MCF 10A (cell line): ENCODE measurements around the gene RXRG. TPM values are rescaled to one million over a fixed set of nuclear protein-coding genes. Genes with fewer than 3 reads are reported as not detected.

Source experiments
- BruUV-seq: library from RNA; stranded (reverse); fragments of 400-500 nt; replicated peaks from 2 replicates; lab custom pipeline; 2021; lab: Mats Ljungman, UMichigan
- CTCF ChIA-PET: fragments of 300-600 bp; sonication (Branson Sonifier 250); formaldehyde crosslinking; extraction: SDS; loops from one replicate; lab custom pipeline; 2021; ENCODE audit warnings: antibody characterized with exemption, inconsistent platforms; lab: Yijun Ruan, JAX
- POLR2A ChIA-PET: fragments of 300-600, 350-650 bp; sonication (Branson Sonifier 250); formaldehyde crosslinking; extraction: SDS; loops from one replicate; lab custom pipeline; 2020; ENCODE audit warnings: antibody characterized with exemption, inconsistent platforms; lab: Yijun Ruan, JAX
- DNase-seq: peaks from one replicate; pipeline ENCODE4 v3.0.0-alpha.2; 2018; ENCODE audit not compliant: unreplicated experiment
- H3K27ac Mint-ChIP-seq: one replicate; pipeline ENCODE4 v1.8.0; 2022; ENCODE audit warnings: mild to moderate bottlenecking, low read depth, mixed read lengths; ENCODE audit not compliant: unreplicated experiment
- H3K27me3 Mint-ChIP-seq: one replicate; pipeline ENCODE4 v1.8.0; 2022; ENCODE audit warnings: mixed read lengths; ENCODE audit not compliant: insufficient read depth, unreplicated experiment
- H3K36me3 Mint-ChIP-seq: one replicate; pipeline ENCODE4 v1.8.0; 2022; ENCODE audit warnings: mild to moderate bottlenecking, moderate library complexity, mixed read lengths; ENCODE audit not compliant: insufficient read depth, unreplicated experiment
- H3K4me1 Mint-ChIP-seq: one replicate; pipeline ENCODE4 v1.8.0; 2022; ENCODE audit warnings: mixed read lengths; ENCODE audit not compliant: insufficient read depth, unreplicated experiment
- H3K4me3 Mint-ChIP-seq: one replicate; pipeline ENCODE4 v1.8.0; 2022; ENCODE audit warnings: mild to moderate bottlenecking, moderate library complexity, mixed read lengths; ENCODE audit not compliant: unreplicated experiment
- H3K9me3 Mint-ChIP-seq: one replicate; pipeline ENCODE4 v1.8.0; 2022; ENCODE audit warnings: mixed read lengths; ENCODE audit not compliant: unreplicated experiment
- intact Hi-C: fragments of 100-400 bp; cut with micrococcal nuclease; formaldehyde crosslinking; loops from 2 replicates; pipeline ENCODE4 v1.14.1; 2022
- total RNA-seq: library from RNA; stranded (reverse); gene quantifications from 2 replicates; pipeline ENCODE4 v1.2.3, GENCODE V29; 2022
- TF ChIP-seq, protein P1 (sequence below): fragments of 200-600 bp; IDR thresholded peaks from one replicate; pipeline ENCODE4 v1.8.0; 2022; ENCODE audit warnings: antibody characterized with exemption, mild to moderate bottlenecking; ENCODE audit not compliant: unreplicated experiment

The RXRG gene
- total RNA-seq, 1 experiment from 2014 or later, result not detected

GRCh38 chr1:165486663-165487062 lies 41.7 kb upstream of the RXRG start:
- DNase-seq, result no peak
- peaks cover 54% of the 10 kb centered on the region for H3K27me3 Mint-ChIP-seq
- intact Hi-C loops, result no loop called here
- no peak overlapping the region for H3K27ac Mint-ChIP-seq
- BruUV-seq, result no TSS peak
- no peak overlapping the region for H3K4me3 Mint-ChIP-seq
- peaks cover 9% of the 10 kb centered on the region for H3K4me1 Mint-ChIP-seq
- CTCF ChIA-PET, result interaction anchor here (0.7 to 1.1 kb wide), 2 partner anchors 95 to 104 kb away, joined by 3 read pairs; no protein-coding TSS in a partner anchor
- H3K36me3 Mint-ChIP-seq, result no peaks in the 10 kb centered on the region
- POLR2A ChIA-PET, result no interaction called here
- TF ChIP-seq, protein P1, sequence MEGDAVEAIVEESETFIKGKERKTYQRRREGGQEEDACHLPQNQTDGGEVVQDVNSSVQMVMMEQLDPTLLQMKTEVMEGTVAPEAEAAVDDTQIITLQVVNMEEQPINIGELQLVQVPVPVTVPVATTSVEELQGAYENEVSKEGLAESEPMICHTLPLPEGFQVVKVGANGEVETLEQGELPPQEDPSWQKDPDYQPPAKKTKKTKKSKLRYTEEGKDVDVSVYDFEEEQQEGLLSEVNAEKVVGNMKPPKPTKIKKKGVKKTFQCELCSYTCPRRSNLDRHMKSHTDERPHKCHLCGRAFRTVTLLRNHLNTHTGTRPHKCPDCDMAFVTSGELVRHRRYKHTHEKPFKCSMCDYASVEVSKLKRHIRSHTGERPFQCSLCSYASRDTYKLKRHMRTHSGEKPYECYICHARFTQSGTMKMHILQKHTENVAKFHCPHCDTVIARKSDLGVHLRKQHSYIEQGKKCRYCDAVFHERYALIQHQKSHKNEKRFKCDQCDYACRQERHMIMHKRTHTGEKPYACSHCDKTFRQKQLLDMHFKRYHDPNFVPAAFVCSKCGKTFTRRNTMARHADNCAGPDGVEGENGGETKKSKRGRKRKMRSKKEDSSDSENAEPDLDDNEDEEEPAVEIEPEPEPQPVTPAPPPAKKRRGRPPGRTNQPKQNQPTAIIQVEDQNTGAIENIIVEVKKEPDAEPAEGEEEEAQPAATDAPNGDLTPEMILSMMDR, result no peak
- H3K9me3 Mint-ChIP-seq, result no peaks in the 10 kb centered on the region

- Mint-ChIP-seq H3K27ac (no peak overlapping the region), H3K9me3 (no peaks in the 10 kb centered on the region), H3K36me3 (no peaks in the 10 kb centered on the region), H3K4me3 (no peak overlapping the region), H3K27me3 (peaks cover 54% of the 10 kb centered on the region), H3K4me1 (peaks cover 14% of the 10 kb centered on the region)
- CTCF ChIA-PET, result interaction anchor here (1.1 kb wide), 1 partner anchor 94 kb away, joined by 3 read pairs; no protein-coding TSS in a partner anchor
- intact Hi-C loops, result no loop called here
- no peak for DNase-seq
- POLR2A ChIA-PET, result no interaction called here
- BruUV-seq, result no TSS peak
- TF ChIP-seq, protein P1, result no peak
Measured at GRCh38 chr1:165485716-165486115, 40.8 kb upstream of the RXRG start.

DNA sequence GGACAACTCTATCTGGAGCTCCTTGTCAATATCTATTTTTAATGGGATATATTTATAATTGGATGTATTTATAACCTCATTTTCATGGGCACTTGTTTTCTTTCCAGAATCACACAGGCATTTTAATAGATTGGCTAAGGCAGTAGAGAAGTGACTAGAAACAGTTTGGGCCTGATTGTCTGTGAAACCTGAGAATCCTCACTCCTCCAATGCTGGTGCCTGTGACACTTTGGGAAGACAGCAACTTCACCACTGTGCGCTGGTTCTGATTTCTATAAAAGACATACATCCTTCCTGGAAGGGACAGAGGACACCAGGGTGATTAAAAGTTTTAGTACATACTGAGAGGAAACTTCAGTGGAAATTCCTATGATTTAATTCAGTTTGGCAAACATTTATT lies 39.6 kb upstream of the RXRG start:
- POLR2A ChIA-PET, result no interaction called here
- BruUV-seq, result no TSS peak

DNA sequence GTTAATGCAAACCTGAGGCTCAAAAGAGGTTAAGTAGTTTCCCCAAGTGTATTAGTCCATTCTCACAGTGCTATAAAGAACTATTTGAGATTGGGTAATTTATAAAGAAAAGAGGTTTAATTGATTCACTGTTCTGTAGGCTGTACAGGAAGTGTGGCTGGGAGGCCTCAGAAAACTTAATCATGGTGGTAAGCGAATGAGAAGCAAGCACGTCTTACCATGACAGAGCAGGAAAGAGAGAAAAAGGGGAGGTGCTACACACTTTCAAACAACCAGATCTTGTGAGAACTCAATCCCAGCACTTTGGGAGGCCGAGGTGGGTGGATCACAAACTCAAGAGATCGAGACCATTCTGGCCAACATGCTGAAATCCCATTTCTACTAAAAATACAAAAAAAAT lies 38.5 kb upstream of the RXRG start:
- H3K4me1 Mint-ChIP-seq, result peaks cover 14% of the 10 kb centered on the region
- no peak overlapping the region for H3K4me3 Mint-ChIP-seq
- intact Hi-C loops, result loop anchor here (2.0 to 5.0 kb wide), 3 partner anchors 71 to 214 kb away; partner anchors contain the start of gene ALDH9A1
- BruUV-seq, result no TSS peak
- H3K36me3 Mint-ChIP-seq, result no peaks in the 10 kb centered on the region
- no peak for DNase-seq
- no peaks in the 10 kb centered on the region for H3K9me3 Mint-ChIP-seq
- no peak overlapping the region for H3K27ac Mint-ChIP-seq
- ChIA-PET CTCF (interaction anchor here (0.5 to 1.9 kb wide), 6 partner anchors 16 to 226 kb away, joined by 3 to 6 read pairs (median 4); no protein-coding TSS in a partner anchor), POLR2A (no interaction called here)
- H3K27me3 Mint-ChIP-seq, result peaks cover 54% of the 10 kb centered on the region
- TF ChIP-seq, protein P1, result no peak

More for the DNA sequence above, 39.6 kb upstream of the RXRG start:
- Mint-ChIP-seq H3K27me3 (peaks cover 54% of the 10 kb centered on the region), H3K4me3 (no peak overlapping the region), H3K27ac (no peak overlapping the region), H3K9me3 (no peaks in the 10 kb centered on the region), H3K4me1 (peaks cover 14% of the 10 kb centered on the region), H3K36me3 (no peaks in the 10 kb centered on the region)
- CTCF ChIA-PET, result interaction anchor here (0.6 to 1.5 kb wide), 4 partner anchors 11 to 115 kb away, joined by 3 to 5 read pairs (median 4); no protein-coding TSS in a partner anchor
- no peak for DNase-seq
- TF ChIP-seq, protein P1, result no peak
- intact Hi-C loops, result loop anchor here (5.0 kb wide), 2 partner anchors 72 to 213 kb away; partner anchors contain the start of gene ALDH9A1
